Liver (tissue), 9 donors: ENCODE data around the gene FBXW9. TPM values are rescaled to one million over a fixed set of nuclear protein-coding genes. Genes with fewer than 3 reads are reported as not detected.

Experiments used
- DNase-seq: peaks from one replicate; pipeline ENCODE4 v3.0.0-alpha.2; 2017; ENCODE audit warnings: low spot score
- H3K27ac ChIP-seq, 2 donors: one replicate each; pipeline ENCODE4 v1.7.0; 2013; ENCODE audit warnings: inconsistent platforms in 2 of 2, low read length in 2 of 2, control low read depth in 1 of 2, low read depth in 1 of 2, mild to moderate bottlenecking in 1 of 2
- H3K27me3 ChIP-seq, 4 donors: one replicate each; pipeline versions ENCODE4 v1.6.1 to v1.7.0; 2013; ENCODE audit warnings: low read length in 3 of 4, inconsistent platforms in 1 of 4, mild to moderate bottlenecking in 1 of 4, moderate library complexity in 1 of 4; ENCODE audit not compliant: control insufficient read depth in 4 of 4, insufficient read depth in 4 of 4
- H3K36me3 ChIP-seq, 4 donors: one replicate each; pipeline versions ENCODE4 v1.6.1 to v1.7.0; 2013; ENCODE audit warnings: low read length in 3 of 4, mild to moderate bottlenecking in 3 of 4, low read depth in 1 of 4, moderate library complexity in 1 of 4; ENCODE audit not compliant: control insufficient read depth in 4 of 4, insufficient read depth in 3 of 4
- H3K4me1 ChIP-seq, 4 donors: one replicate each; pipeline versions ENCODE4 v1.6.1 to v1.7.0; 2013; ENCODE audit warnings: low read length in 3 of 4, mild to moderate bottlenecking in 3 of 4, moderate library complexity in 1 of 4; ENCODE audit not compliant: control insufficient read depth in 4 of 4, insufficient read depth in 4 of 4
- H3K4me3 ChIP-seq, 3 donors: one replicate each; pipeline versions ENCODE4 v1.6.1 to v1.7.0; 2013; ENCODE audit warnings: low read length in 3 of 3, control low read depth in 1 of 3, low read depth in 1 of 3, mild to moderate bottlenecking in 1 of 3
- H3K9ac ChIP-seq, 2 donors: one replicate each; pipeline ENCODE4 v1.7.0; 2013; ENCODE audit warnings: low read length in 2 of 2, mild to moderate bottlenecking in 2 of 2, moderate library complexity in 2 of 2, control low read depth in 1 of 2, low read depth in 1 of 2
- H3K9me3 ChIP-seq, 4 donors: one replicate each; pipeline versions ENCODE4 v1.6.1 to v1.7.0; 2013; ENCODE audit warnings: low read length in 3 of 4; ENCODE audit not compliant: control insufficient read depth in 4 of 4
- EGR1 ChIP-seq, 2 donors: IDR thresholded peaks; 2 replicates each; pipeline ENCODE4 v1.6.1; 2016 to 2018; ENCODE audit warnings: antibody characterized with exemption in 2 of 2, low read depth in 2 of 2
- FOXA1 ChIP-seq: IDR thresholded peaks from 2 replicates; pipeline ENCODE4 v1.6.1; 2016; ENCODE audit warnings: antibody characterized with exemption
- FOXA2 ChIP-seq: IDR thresholded peaks from 2 replicates; pipeline ENCODE4 v1.6.1; 2016; ENCODE audit warnings: antibody characterized with exemption
- HNF4A ChIP-seq, 2 donors: conservative IDR thresholded peaks; 2 replicates each; pipeline ENCODE4 v1.6.1; 2016; ENCODE audit warnings: antibody characterized with exemption in 2 of 2, mild to moderate bottlenecking in 2 of 2
- JUND ChIP-seq, 2 donors: IDR thresholded peaks; 2 replicates each; pipeline ENCODE4 v1.6.1; 2016; ENCODE audit warnings: antibody characterized with exemption in 2 of 2
- SP1 ChIP-seq: IDR thresholded peaks from 2 replicates; pipeline ENCODE4 v1.6.1; 2018; ENCODE audit warnings: antibody characterized with exemption, mild to moderate bottlenecking
- TAF1 ChIP-seq: conservative IDR thresholded peaks from 2 replicates; pipeline ENCODE4 v1.6.1; 2016; ENCODE audit warnings: antibody characterized with exemption, mild to moderate bottlenecking
- WGBS: extraction: QIAGEN DNeasy Blood & Tissue Kit; methylation state at CpG from one replicate; pipeline ENCODE4 v1.1.7; 2013; 5-methylcytosine and 5-hydroxymethylcytosine counted together
- polyA plus RNA-seq, 2 donors: library from polyadenylated mRNA; stranded (reverse) in 1 of 2; unstranded in 1 of 2; fragments of 200-250 nt in 1 of 2; fragments of >200 nt in 1 of 2; fragmentation: Nextera tagmentation in 1 of 2; extraction: Ambion mirVana in 1 of 2; gene quantifications; one replicate each; pipeline versions ENCODE4 v1.2.1 to v1.2.3, GENCODE V29; 2013 to 2015
- total RNA-seq, 2 donors: library from RNA; depleted of rRNA; stranded (reverse); fragments of >200 nt; gene quantifications; one replicate each; pipeline ENCODE4 v1.2.3, GENCODE V29; 2014
- TF ChIP-seq, protein P1 (sequence below): fragments of 150-350 bp; IDR thresholded peaks from 2 replicates; pipeline ENCODE4 v1.5.1; 2017; ENCODE audit warnings: improper control_type of control experiment, low read depth, low read length; ENCODE audit not compliant: missing input control
- TF ChIP-seq, protein P2 (sequence below): IDR thresholded peaks from 2 replicates; pipeline ENCODE4 v1.6.1; 2016; ENCODE audit warnings: antibody characterized with exemption
- TF ChIP-seq, protein P3 (sequence below): IDR thresholded peaks from 2 replicates; pipeline ENCODE4 v1.6.1; 2016; ENCODE audit warnings: antibody characterized with exemption, mild to moderate bottlenecking
- TF ChIP-seq, protein P4 (sequence below): IDR thresholded peaks from 2 replicates; pipeline ENCODE4 v1.6.1; 2016; ENCODE audit warnings: antibody characterized with exemption
- donor health status: healthy.
- donor health status: healthy.
- donor health status: healthy.
- donor health status: healthy.
- donor health status: healthy.

The FBXW9 gene
- total and polyA plus RNA-seq, 4 donors, result 2.3 to 4.0 (median 3.0) TPM

DNA sequence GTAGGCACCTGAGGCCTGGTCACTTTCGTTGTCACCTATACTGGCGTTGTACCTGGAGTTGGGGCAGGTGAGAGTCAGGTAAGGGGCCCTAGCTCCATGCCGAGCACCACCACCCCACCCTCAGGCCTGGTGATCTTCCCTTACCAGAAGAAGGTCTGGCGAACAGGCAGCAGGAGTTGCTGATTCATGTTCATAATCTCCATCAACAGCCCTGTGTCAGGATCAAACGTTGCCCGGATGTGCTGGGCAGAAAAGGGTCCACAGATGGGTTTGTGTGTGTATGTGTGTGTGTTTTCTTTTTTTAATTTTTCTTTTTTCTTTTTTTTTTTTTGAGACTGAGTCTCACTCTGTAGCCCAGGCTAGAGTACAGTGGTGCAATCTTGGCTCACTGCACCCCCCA lies 44.2 kb downstream of the FBXW9 start (continued):
- TF ChIP-seq, protein P1, sequence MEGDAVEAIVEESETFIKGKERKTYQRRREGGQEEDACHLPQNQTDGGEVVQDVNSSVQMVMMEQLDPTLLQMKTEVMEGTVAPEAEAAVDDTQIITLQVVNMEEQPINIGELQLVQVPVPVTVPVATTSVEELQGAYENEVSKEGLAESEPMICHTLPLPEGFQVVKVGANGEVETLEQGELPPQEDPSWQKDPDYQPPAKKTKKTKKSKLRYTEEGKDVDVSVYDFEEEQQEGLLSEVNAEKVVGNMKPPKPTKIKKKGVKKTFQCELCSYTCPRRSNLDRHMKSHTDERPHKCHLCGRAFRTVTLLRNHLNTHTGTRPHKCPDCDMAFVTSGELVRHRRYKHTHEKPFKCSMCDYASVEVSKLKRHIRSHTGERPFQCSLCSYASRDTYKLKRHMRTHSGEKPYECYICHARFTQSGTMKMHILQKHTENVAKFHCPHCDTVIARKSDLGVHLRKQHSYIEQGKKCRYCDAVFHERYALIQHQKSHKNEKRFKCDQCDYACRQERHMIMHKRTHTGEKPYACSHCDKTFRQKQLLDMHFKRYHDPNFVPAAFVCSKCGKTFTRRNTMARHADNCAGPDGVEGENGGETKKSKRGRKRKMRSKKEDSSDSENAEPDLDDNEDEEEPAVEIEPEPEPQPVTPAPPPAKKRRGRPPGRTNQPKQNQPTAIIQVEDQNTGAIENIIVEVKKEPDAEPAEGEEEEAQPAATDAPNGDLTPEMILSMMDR, result no peak
- TF ChIP-seq, protein P2, sequence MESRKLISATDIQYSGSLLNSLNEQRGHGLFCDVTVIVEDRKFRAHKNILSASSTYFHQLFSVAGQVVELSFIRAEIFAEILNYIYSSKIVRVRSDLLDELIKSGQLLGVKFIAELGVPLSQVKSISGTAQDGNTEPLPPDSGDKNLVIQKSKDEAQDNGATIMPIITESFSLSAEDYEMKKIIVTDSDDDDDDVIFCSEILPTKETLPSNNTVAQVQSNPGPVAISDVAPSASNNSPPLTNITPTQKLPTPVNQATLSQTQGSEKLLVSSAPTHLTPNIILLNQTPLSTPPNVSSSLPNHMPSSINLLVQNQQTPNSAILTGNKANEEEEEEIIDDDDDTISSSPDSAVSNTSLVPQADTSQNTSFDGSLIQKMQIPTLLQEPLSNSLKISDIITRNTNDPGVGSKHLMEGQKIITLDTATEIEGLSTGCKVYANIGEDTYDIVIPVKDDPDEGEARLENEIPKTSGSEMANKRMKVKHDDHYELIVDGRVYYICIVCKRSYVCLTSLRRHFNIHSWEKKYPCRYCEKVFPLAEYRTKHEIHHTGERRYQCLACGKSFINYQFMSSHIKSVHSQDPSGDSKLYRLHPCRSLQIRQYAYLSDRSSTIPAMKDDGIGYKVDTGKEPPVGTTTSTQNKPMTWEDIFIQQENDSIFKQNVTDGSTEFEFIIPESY, result no peak
- TF ChIP-seq EGR1 (IDR thresholded peaks at IDR 0.05; ENCODE audit: low read depth in 2 of 2), result no peak

DNA sequence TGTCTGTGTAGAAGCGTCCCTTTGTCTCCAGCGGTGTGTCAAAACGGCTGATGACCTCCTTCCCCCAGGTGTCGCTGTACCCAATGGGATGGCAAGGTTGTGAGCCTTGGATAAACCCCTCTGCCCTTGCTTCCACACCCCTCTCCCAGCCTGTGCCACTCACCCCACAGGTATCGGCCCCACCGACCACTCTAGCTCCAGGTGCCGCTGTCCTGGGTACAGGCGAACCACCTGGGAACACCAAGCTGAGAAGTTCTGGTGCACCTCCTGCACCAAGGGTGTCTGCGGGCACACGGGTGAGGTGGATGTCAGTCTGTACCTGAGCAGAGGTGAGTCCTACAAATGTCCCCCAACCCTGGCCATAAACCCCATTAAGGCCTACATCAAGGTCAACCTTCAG lies 46.5 kb downstream of the FBXW9 start:
- H3K9ac ChIP-seq, result no peak overlapping the region
- H3K4me1 ChIP-seq, result peaks cover 5 to 8% (median 6%) of the 10 kb centered on the region in 4 donors
- H3K27ac ChIP-seq, result no peak overlapping the region
- peaks cover 0 to 5% (median under 1%) of the 10 kb centered on the region in 4 donors for H3K36me3 ChIP-seq
- WGBS, result 96% methylated on average over 10 of the region's 10 CpGs
- H3K9me3 ChIP-seq, result no peaks in the 10 kb centered on the region
- H3K4me3 ChIP-seq, result no peak overlapping the region
- no peak for DNase-seq
- H3K27me3 ChIP-seq, result no peaks in the 10 kb centered on the region
- TF ChIP-seq, protein P3, sequence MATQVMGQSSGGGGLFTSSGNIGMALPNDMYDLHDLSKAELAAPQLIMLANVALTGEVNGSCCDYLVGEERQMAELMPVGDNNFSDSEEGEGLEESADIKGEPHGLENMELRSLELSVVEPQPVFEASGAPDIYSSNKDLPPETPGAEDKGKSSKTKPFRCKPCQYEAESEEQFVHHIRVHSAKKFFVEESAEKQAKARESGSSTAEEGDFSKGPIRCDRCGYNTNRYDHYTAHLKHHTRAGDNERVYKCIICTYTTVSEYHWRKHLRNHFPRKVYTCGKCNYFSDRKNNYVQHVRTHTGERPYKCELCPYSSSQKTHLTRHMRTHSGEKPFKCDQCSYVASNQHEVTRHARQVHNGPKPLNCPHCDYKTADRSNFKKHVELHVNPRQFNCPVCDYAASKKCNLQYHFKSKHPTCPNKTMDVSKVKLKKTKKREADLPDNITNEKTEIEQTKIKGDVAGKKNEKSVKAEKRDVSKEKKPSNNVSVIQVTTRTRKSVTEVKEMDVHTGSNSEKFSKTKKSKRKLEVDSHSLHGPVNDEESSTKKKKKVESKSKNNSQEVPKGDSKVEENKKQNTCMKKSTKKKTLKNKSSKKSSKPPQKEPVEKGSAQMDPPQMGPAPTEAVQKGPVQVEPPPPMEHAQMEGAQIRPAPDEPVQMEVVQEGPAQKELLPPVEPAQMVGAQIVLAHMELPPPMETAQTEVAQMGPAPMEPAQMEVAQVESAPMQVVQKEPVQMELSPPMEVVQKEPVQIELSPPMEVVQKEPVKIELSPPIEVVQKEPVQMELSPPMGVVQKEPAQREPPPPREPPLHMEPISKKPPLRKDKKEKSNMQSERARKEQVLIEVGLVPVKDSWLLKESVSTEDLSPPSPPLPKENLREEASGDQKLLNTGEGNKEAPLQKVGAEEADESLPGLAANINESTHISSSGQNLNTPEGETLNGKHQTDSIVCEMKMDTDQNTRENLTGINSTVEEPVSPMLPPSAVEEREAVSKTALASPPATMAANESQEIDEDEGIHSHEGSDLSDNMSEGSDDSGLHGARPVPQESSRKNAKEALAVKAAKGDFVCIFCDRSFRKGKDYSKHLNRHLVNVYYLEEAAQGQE, result no peak
- TF ChIP-seq EGR1 (IDR thresholded peaks at IDR 0.05; ENCODE audit: low read depth in 2 of 2), result no peak
- TF ChIP-seq, protein P2, result no peak
- no peak for TF ChIP-seq HNF4A (conservative IDR thresholded peaks at IDR 0.05)
- TF ChIP-seq, protein P4, sequence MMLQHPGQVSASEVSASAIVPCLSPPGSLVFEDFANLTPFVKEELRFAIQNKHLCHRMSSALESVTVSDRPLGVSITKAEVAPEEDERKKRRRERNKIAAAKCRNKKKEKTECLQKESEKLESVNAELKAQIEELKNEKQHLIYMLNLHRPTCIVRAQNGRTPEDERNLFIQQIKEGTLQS, result no peak
- TF ChIP-seq TAF1, result no peak
- TF ChIP-seq JUND (IDR thresholded peaks at IDR 0.05), result no peak
- TF ChIP-seq, protein P1, result no peak
- TF ChIP-seq FOXA1, result no peak
- TF ChIP-seq FOXA2, result no peak
- TF ChIP-seq SP1, result no peak
